Smooth muscle cell of trachea (primary cell): Measurements from ENCODE around the gene PRSS36. TPM values are rescaled to one million over a fixed set of nuclear protein-coding genes. Genes with fewer than 3 reads are reported as not detected.

Experiments
- total RNA-seq: library from RNA; depleted of rRNA; stranded (reverse); fragments of >200 nt; gene quantifications from 2 replicates; pipeline ENCODE4 v1.2.1, GENCODE V29; 2014

The PRSS36 gene
- 0.17 and 0.29 TPM in 2 replicates for total RNA-seq

DNA sequence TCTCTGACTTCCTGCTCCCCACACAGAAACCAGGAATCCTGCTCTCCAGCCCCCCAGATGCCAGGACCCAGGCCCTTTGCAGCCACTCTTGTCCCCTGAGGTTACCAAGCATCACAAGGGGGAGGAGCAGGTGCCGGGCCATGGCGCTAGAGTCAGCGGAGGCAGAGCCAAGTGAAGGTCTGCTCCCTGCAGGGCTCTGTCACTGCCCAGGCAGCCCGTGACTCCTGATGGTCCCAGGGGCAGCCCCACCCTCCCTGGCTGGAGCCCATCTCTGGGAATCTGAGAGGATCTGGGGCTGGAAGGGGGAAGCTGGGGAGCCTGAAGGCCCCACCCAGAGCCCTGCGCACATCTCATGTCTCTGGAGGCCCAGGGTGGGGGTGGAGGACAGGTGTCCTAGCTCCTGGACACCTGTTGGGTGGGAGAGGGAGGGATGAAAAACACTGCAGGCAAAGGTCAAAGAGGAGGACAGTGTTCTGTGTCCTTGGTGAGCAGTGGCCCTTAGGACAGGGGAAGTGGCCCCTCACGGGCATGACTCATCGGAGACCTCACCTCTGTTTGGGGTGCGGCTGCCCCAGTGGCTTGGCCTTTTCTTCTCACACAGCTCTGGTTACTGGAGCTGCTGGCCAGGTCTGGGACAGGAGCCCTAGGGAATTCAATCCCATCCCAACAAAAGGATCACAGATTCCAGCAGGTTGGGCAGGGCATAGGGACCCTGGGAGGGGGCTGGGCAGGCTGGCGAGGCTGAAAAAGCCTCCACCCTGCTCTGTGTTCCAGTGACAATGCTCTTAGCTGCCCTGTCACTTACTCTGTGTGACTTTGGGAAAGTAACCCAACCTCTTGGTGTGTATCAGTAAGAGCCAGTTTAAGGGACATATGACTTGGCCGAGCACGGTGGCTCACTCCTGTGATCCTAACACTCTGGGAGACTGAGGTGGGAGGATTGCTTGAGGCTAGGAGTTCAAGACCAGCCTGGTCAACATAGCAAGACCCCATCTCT, at the start of gene PRSS36:
Gene PRSS36, minus strand, starts transcription at position 173 of the 997 bp plus-strand sequence. Its CDS starts 31 bp downstream, at position 142.

DNA sequence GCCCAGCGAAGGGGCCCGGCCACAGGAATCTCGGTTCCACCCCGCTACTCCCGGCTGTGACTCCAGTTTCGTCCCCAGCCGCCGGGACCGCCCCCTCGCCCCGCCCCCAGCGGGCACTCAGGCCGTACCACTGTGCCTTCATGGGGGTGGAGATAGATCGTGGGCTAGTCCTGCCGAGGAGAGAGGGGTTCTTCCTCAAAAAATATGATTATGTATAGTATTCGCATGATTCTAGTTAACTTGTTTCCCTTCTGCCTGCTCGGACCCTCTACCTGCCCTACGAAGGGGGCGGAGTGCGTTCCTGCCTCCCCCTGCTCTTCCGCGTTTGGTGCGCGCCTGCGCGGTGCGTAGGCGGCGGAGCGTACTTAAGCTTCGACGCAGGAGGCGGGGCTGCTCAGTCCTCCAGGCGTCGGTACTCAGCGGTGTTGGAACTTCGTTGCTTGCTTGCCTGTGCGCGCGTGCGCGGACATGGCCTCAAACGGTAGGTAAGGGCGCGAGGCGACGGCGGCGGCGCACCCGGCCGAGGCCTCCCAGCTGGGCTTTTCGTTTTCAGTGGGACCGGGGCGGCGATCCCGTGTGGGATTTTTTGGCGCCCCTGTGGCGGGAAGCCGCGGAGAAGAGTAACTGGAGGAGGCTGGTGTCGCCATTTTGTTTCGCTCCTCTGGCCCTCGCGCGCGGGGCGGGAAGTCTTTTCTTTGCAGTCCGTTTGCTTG, 30.0 kb upstream of the PRSS36 start, which contains the start of gene FUS:
Gene FUS, plus strand, starts transcription at position 393 of the 713 bp plus-strand sequence. Its CDS starts 76 bp downstream, at position 469.

DNA sequence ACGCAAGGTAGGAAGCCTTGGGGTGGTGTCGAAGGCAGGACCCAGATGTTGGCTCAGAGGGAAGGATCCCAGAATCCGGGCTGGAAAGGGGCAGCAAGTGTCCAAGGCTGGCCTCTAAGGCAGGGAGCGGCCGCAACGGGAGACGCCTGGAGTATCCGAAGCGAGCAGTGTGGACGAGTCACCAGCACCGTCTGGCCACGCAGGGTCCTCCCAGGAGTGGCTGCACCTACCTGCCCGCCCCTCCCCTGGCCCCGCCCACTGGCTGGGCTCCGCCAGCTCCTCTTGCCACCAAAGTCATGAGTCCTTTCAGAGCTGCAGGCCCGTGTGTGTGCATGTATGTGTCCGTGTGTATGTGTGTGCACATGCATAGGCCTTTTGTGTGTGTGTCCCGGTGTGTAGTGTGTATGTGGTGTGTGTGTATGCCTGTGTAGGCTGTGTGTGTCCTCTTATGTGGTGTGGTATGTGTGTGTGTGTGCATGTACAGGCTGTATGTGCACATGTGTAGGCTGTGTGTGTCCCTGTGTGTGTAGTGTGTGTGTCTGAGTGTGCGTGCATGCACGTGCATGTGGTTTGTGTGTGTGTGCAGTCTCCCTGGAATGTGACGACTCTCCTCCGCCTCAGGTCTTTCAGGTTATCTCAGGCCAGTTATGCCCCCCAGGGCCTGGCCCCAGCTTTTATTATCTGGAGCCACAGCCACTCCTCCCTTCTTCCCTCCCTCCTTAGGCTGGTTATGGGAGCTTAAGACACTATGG, 14.2 kb downstream of the PRSS36 start, which contains the start of gene PRSS8:
Gene PRSS8, minus strand, starts transcription at position 193 of the 752 bp plus-strand sequence. CDS start 229 bp downstream, outside the sequence.

DNA sequence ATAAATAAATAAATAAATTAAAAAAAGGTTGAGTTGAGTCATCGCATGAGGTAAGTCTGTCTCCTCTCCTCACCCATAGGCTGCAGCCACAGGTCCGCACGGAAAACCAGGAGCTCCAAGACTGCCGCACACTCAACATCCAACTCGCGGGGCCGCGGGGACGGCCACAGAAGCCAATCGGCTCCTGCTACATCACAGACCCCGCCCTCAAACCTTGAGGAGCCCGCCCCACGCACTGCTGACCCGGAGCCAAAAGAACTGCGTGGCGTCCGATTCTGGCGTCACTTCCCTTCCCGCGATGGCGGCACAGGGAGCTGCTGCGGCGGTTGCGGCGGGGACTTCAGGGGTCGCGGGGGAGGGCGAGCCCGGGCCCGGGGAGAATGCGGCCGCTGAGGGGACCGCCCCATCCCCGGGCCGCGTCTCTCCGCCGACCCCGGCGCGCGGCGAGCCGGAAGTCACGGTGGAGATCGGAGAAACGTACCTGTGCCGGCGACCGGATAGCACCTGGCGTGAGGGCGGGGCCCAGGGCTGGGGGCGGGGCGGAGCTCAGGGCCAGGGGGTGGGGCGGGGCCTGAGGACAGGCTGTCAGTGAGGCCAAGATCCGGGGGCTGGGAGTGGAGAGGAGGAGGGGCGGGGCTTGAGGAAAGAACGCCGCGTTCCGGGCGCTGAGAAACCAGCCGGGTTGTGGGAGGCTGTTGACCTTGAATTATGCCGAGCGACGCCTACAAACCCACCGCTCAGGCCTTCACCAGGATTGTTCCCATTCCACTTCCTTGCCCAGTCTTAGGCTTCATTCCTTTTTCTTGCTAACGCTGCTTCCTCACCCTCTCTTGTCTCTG, 32.3 kb downstream of the PRSS36 start, which contains the start of gene KAT8:
Gene KAT8, plus strand, starts transcription at position 281 of the 839 bp plus-strand sequence. Its CDS starts 18 bp downstream, at position 299.

DNA sequence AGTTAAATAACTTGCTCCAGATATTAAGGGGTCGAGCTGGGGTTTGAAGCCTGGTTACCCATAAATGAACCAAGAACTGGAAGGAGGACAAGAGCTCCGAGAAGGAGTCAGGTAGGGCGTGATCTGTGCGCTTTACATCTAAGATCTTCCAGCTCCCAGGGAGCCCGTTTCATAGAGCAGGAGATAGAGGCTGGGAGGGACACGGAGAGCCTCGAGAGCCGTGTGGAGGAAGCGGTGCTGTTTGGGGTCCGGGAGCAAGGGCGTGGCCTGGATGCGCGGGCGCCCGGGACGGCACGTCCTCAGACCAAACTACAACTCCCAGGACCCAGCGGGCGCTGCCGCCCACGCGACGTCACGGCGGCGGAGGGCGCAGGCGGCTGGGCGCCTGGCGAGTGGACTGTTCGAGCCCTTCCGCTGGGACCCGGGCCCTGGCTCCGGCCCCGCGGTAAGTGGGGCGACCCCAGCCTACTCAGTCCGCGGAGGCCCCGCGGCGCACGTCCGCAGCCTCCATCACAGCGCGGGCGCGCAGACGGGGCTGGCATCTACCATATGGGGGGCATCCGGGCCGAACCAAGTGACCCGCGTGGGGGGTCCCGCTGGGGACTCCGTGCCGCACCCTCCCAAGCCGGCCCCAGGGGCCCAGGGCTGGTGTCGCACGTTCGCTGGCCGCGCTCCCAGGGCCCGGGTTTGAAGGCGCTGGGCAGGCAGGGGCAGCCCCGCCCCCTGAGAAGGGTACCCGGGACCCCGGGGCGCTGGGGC, 41.7 kb downstream of the PRSS36 start, which contains the start of gene BCKDK:
Gene BCKDK, plus strand, starts transcription at position 352 of the 759 bp plus-strand sequence. CDS start 838 bp downstream, outside the sequence.

DNA sequence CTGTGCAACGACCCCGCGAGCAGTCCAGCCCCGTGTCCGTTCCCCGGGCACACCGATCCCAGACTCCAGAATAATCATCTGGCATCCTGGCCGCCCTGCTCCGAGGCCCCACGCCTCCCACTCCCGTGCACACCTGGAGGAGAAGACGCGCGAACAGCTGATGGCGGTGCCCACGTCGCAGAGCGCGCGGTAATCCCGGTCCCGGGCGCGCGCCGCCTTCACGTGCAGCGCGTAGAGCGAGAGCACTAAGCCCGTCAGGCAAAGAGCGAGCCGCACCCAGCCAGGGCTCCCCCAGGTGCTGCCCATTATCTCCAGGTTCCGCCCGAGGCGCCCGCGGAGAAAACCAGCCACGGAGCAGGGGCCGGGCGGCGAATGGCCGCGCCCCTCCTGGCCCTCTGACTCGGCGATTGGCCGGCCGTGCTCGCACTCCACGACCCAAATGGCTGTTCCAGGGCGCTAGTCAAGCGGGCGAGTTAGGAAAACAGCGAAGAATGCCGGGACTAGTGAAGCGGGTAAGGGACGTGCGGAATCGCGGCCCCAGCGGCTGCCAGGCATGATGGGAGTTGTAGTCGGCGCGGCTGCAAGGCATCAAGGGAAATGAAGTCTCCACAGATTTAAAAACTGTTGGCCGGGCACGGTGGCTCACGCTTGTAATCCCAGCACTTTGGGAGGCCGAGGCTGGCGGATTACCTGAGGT, 55.3 kb downstream of the PRSS36 start, which contains the start of gene VKORC1:
Gene VKORC1, minus strand, starts transcription at position 374 of the 697 bp plus-strand sequence. Its CDS starts 68 bp downstream, at position 306.

Other genes with a start within 250 kb of the PRSS36 start
- gene FBXL19, start 226.5 kb downstream of the PRSS36 start, total RNA-seq: 21.1 and 28.4 TPM in 2 replicates
- 59.5 and 97.1 TPM in 2 replicates for gene ORAI3, start 201.0 kb downstream of the PRSS36 start, total RNA-seq
- 3.8 and 7.1 TPM in 2 replicates for gene SETD1A, start 192.3 kb downstream of the PRSS36 start, total RNA-seq
- 49.7 and 76.7 TPM in 2 replicates for gene HSD3B7, start 164.9 kb downstream of the PRSS36 start, total RNA-seq
- gene STX1B, start 139.4 kb downstream of the PRSS36 start, total RNA-seq: 2.6 and 3.6 TPM in 2 replicates
- 27.5 and 32.3 TPM in 2 replicates for gene STX4, start 116.5 kb downstream of the PRSS36 start, total RNA-seq
- gene ZNF668, start 75.8 kb downstream of the PRSS36 start, total RNA-seq: 11.1 and 12.7 TPM in 2 replicates
- 13.5 and 22.7 TPM in 2 replicates for gene ZNF646, start 75.6 kb downstream of the PRSS36 start, total RNA-seq
- 2.5 and 2.8 TPM in 2 replicates for gene PRSS53, start 61.1 kb downstream of the PRSS36 start, total RNA-seq
- gene VKORC1, start 55.3 kb downstream of the PRSS36 start, total RNA-seq: 128 and 152 TPM in 2 replicates
- gene BCKDK, start 41.7 kb downstream of the PRSS36 start, total RNA-seq: 26.5 and 39.5 TPM in 2 replicates
- 37.2 and 39.0 TPM in 2 replicates for gene KAT8, start 32.4 kb downstream of the PRSS36 start, total RNA-seq
- gene PRSS8, start 14.3 kb downstream of the PRSS36 start, total RNA-seq: not detected in 2 replicates
- gene FUS, start 30.1 kb upstream of the PRSS36 start, total RNA-seq: 43.7 and 107 TPM in 2 replicates
- gene PYCARD, start 52.7 kb upstream of the PRSS36 start, total RNA-seq: 120 and 136 TPM in 2 replicates
- not detected in 2 replicates for gene TRIM72, start 64.1 kb upstream of the PRSS36 start, total RNA-seq
- not detected in 2 replicates for gene PYDC1, start 67.1 kb upstream of the PRSS36 start, total RNA-seq
- not detected in 2 replicates for gene ITGAM, start 109.9 kb upstream of the PRSS36 start, total RNA-seq
- gene ITGAX, start 205.1 kb upstream of the PRSS36 start, total RNA-seq: 0.15 and 0.17 TPM in 2 replicates
- not detected in 2 replicates for gene ITGAD, start 243.3 kb upstream of the PRSS36 start, total RNA-seq